Hematopoietic multipotent progenitor cell treated with erythropoietin and hydrocortisone succinate and interleukin-3 and kit ligand, for 6 days (in vitro differentiated cells): Measurements from ENCODE around the gene ABAT.

Experiments
- DNase-seq: peaks from one replicate; pipeline ENCODE4 v3.0.0-alpha.2; 2015

Gene ABAT

DNA sequence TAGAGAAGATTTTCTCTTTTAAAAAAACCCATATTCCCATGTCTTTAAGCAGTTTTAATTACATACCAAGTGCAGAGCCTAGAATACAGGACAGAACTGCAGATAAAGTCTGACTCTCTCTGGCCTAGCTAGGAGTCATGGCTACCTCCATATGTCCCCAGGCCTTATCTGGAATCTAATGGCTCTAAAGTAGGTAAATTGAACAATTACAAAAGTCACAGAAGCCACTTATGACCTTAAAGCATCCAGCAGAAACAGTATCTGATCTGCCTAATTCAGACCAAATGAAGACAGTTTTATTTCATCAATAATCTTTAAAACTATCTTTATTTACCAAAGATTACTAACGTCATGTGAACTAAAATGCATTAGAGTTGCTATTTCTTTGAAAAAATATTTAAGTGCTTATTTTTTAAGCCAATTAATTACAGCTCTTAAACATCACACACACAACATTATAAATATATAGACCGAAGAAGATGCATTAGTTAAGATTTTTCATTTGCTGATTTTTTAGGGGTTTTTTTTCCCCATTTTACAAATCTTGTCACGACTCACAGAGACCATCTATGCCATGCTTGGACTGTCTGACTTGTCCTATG, 152.0 kb downstream of the ABAT start:
- DNase-seq, result no peak

- no peak for DNase-seq
These were observed 154.2 kb downstream of the ABAT start for GRCh38 chr16:8828541-8829165.

- DNase-seq, result no peak
These were observed 157.0 kb downstream of the ABAT start for GRCh38 chr16:8831450-8831849.

GRCh38 chr16:8831871-8832716, 157.7 kb downstream of the ABAT start:
- no peak for DNase-seq

- DNase-seq, result no peak
These were observed 158.3 kb downstream of the ABAT start for GRCh38 chr16:8832717-8833105.
